MM.1S (cell line): ENCODE results near the gene HMHB1.

ENCODE experiments used
- CTCF ChIP-seq: fragments of 300-600 bp; sonication (generic); IDR thresholded peaks from 2 replicates; pipeline ENCODE4 v1.5.1; 2016; ENCODE audit warnings: antibody characterized with exemption, low read length, mixed read lengths
- EZH2 ChIP-seq: fragments of 300-600 bp; sonication (generic); optimal IDR thresholded peaks from 2 replicates; pipeline ENCODE3; 2017; ENCODE audit warnings: low read depth, mild to moderate bottlenecking, antibody characterized with exemption, low read length, mixed read lengths

- TF ChIP-seq EZH2, result no peak
- TF ChIP-seq CTCF, result no peak
These were observed 40.8 kb upstream of the HMHB1 start for GRCh38 chr5:143771189-143771588.
